NOMO-1 treated with dmso at 0.1 percent for 144 hours (cell line): ENCODE data around the gene PSMD3.
"Not testable (repeated sequence)": the region's sequence is repeated elsewhere in the genome, so short reads cannot be mapped to it uniquely, and the experiment has no call there.

Experiments
- DNase-seq: peaks from one replicate; lab custom pipeline; 2025; ENCODE audit not compliant: unreplicated experiment; lab: John Stamatoyannopoulos, UW

The PSMD3 gene

DNA sequence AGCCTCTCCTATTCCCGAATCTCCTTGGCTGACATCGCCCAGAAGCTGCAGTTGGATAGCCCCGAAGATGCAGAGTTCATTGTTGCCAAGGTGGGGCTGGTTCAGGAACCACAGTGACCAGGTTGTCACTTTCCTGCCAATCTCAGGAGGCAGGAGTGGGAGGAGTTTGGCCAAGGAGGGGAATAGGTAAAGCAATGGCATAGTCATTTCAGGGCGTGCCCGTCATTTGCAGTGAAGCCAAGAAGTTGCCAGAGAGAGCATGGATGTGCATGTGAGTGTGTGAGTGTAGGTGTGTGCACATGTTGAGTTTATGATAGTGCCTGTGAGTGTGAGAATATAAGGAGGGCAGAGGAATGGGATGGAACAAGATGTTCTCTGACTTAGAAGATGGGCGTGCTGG is 14.8 kb downstream of the PSMD3 start:
- DNase-seq: no peak

DNA sequence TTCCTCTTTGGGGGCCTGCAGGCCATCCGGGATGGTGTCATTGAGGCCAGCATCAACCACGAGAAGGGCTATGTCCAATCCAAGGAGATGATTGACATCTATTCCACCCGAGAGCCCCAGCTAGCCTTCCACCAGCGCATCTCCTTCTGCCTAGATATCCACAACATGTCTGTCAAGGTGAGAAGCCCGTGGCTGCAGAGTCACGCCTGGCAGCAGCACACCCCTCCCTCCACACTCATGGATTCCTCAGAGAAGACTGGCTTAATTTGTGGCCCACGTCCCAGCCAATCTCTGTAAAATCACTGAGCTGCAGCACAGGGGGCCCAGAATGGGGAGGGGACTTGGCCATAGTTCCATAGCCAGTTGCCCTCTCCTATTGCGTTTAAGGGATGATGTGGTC is 15.6 kb downstream of the PSMD3 start:
- no peak for DNase-seq

DNA sequence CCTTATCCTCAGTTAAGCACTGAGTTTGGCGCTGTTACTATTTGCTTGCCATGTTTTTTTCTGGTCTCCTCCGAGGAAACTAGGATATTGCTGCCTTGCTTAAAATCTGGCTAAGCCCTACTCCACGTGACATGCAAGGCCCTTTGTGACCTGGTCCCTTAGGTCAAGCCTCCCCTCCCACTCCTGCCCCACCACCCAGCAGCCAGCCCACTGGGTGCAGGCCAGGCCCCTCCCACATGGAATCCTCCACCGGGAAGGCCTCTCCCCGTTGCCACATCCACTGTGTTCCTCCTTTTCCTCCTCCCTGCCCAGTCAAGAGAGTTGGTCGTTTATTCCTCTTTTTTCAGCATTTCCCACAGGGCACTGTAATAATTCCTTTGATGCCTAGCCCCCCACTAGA is 16.2 kb downstream of the PSMD3 start:
- DNase-seq: no peak

DNA sequence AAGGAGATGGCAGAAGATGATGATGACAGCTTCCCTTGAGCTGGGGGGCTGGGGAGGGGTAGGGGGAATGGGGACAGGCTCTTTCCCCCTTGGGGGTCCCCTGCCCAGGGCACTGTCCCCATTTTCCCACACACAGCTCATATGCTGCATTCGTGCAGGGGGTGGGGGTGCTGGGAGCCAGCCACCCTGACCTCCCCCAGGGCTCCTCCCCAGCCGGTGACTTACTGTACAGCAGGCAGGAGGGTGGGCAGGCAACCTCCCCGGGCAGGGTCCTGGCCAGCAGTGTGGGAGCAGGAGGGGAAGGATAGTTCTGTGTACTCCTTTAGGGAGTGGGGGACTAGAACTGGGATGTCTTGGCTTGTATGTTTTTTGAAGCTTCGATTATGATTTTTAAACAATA is 16.9 kb downstream of the PSMD3 start:
- DNase-seq: no peak

DNA sequence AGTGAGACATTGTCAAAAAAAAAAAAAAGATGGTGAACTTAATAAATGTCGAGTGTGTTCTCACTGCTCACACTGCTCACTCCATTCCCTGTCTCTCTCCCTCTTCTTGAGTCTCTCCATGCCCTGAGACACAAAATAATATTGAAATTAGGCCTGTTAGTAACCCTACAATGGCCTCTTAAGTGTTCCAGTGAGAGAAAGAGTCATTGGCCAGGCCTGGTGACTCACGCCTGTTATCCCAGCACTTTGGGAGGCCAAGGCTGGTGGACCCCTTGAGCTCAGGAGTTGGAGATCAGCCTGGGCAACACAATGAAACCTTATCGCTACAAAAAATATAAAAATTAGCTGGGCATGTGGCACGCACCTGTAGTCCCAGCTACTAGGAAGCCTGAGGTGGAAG is 18.5 kb downstream of the PSMD3 start:
- DNase-seq: no peak

DNA sequence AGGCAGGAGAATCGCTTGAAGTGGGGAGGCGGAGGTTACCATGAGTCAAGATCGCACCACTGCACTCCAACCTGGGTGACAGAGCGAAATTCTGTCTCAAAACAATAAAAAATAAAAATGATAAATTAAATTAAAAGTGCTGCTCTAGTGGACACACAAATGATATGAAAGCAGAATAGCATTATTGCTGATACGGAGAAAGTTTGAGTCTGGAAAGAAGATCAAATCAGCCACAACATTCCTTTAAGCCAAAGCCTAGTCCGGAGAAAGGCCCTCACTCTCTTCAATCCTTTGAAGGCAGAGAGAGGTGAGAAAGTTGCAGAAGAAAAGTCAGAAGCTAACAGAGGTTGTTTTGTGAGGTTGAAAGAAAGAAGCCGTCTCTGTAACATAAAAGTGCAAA is 19.6 kb downstream of the PSMD3 start:
- no peak for DNase-seq

DNA sequence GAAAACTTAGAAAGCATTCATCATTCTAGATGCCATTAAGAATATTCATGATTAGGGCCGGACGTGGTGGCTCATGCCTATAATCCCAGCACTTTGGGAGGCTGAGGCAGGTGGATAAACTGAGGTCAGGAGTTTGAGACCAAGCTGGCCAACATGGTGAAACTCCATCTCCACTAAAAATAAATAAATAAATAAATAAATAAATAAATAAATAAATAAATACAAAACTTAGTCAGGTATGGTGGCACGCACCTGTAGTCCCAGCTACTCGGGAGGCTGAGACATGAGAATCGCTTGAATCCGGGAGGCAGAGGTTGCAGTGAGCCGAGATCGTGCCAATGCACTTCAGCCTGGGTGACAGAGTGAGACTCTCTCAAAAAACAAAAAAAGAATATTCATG is 20.7 kb downstream of the PSMD3 start:
- DNase-seq: not testable (repeated sequence)

DNA sequence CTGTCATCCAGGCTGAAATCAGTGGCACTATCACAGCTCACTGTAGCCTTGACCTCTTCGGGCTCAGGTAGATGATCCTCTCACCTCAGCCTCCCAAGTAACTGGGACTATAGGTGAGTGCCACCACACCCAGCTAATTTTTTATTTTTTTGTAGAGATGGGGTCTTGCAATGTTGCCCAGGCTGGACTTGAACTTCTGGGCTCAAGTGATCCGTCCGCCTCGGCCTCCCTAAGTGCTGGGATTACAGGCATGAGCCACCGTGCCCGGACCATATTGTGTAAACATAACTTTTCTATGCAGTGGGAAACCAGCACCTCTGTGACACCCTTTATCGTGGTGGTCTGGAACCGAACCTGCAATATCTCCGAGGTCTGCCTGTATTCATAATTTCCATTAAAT is 23.5 kb downstream of the PSMD3 start:
- DNase-seq: no peak

DNA sequence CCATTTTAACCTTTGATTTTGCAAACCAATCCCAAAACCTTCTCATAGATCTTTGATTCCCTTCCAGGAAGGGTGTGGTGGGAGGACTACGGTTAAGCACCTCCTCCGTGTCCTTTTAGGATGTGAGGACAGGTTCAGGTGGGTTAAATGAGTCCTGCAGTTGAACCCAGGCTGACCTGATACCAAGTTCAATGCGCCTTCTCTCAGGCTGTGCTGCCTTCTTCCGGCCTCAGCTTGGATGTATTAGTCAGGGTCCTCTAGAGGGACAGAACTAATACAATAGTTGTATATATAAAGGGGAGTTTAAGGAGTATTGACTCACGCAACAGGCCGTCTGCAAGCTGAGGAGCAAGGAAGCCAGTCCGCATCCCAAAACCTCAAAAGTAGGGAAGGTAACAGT is 24.1 kb downstream of the PSMD3 start:
- DNase-seq: no peak

DNA sequence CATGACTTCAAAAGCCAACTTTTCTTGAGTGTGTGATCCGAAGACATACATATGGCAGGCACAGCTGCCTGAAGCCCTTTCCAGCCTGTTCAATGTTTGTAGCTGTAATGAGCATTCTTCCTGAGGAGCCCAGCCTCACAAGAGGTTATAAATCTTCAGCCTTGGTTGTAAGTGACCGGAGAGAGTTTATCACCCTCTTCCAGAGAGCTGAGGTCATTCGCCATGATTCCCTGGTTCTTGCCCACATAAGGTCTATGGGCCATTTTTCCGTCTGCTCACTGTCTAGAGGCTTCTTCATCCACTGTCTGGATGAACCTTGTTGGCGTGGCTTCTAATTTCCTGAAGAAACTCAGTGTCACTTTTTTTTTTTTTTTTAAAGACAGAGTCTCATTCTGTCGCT is 24.9 kb downstream of the PSMD3 start:
- DNase-seq: no peak

DNA sequence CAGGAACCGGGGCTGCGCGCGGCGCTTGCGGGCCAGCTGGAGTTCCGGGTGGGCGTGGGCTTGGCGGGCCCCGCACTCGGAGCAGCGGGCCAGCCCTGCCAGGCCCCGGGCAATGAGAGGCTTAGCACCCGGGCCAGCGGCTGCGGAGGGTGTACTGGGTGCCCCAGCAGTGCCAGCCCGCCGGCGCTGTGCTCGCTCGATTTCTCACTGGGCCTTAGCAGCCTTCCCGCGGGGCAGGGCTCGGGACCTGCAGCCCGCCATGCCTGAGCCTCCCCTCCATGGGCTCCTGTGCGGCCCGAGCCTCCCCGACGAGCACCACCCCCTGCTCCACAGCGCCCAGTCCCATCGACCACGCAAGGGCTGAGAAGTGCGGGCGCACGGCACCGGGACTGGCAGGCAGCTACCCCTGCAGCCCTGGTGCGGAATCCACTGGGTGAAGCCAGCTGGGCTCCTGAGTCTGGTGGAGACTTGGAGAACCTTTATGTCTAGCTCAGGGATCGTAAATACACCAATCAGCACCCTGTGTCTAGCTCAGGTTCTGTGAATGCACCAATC is 30.4 kb downstream of the PSMD3 start:
- DNase-seq: not testable (repeated sequence)

DNA sequence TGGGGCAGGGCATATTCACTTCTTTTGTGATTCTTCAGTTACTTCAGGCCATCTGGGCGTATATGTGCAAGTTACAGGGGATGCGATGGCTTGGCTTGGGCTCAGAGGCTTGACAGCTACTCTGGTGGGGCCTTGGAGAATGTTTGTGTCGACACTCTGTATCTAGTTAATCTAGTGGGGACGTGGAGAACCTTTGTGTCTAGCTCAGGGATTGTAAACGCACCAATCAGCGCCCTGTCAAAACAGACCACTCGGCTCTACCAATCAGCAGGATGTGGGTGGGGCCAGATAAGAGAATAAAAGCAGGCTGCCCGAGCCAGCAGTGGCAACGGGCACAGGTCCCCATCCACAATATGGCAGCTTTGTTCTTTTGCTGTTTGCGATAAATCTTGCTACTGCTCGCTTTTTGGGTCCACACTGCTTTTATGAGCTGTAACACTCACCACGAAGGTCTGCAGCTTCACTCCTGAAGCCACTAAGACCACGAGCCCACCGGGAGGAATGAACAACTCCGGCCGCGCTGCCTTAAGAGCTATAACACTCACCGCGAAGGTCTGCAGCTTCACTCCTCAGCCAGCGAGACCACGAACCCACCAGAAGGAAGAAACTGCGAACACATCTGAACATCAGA is 31.5 kb downstream of the PSMD3 start:
- not testable (repeated sequence) for DNase-seq

DNA sequence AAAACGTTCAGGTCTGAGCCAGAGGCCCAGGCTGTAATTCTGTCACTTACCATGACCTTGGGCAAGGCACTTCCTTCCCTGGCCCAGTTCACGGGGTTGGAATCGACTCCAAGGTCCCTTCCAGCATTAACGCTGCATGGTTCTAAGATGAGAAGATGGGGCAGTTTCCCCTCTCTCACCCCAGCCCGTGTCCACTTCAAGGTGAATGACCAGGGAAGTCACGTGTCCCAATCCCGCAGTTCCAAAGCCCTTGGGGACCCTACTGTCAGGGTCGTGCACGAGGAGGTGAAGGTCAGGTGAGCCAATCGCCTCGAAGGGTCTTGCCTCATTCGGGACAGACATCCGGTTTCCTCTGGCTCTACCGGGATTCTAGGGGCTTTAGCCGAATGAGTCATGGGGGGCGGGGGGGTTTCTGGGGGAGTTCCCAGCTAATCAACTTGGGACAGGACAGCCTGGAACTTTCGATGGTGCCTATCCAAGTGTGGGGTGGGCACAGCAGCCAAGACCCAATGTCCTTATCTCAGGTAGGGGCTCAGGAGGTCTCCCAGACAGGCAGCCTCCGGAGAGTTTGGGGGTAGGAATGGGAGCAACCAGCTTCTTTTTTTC is 33.9 kb downstream of the PSMD3 start:
- DNase-seq: no peak

DNA sequence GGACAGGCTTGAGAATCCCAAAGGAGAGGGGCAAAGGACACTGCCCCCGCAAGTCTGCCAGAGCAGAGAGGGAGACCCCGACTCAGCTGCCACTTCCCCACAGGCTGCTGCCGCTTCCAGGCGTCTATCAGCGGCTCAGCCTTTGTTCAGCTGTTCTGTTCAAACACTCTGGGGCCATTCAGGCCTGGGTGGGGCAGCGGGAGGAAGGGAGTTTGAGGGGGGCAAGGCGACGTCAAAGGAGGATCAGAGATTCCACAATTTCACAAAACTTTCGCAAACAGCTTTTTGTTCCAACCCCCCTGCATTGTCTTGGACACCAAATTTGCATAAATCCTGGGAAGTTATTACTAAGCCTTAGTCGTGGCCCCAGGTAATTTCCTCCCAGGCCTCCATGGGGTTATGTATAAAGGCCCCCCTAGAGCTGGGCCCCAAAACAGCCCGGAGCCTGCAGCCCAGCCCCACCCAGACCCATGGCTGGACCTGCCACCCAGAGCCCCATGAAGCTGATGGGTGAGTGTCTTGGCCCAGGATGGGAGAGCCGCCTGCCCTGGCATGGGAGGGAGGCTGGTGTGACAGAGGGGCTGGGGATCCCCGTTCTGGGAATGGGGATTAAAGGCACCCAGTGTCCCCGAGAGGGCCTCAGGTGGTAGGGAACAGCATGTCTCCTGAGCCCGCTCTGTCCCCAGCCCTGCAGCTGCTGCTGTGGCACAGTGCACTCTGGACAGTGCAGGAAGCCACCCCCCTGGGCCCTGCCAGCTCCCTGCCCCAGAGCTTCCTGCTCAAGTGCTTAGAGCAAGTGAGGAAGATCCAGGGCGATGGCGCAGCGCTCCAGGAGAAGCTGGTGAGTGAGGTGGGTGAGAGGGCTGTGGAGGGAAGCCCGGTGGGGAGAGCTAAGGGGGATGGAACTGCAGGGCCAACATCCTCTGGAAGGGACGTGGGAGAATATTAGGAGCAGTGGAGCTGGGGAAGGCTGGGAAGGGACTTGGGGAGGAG is 34.7 kb downstream of the PSMD3 start, which contains the start of gene CSF3:
Gene CSF3 (plus strand): TSS at position 436 of the 993 bp plus-strand sequence. CDS start 35 bp downstream, at position 471.
- DNase-seq: no peak

DNA sequence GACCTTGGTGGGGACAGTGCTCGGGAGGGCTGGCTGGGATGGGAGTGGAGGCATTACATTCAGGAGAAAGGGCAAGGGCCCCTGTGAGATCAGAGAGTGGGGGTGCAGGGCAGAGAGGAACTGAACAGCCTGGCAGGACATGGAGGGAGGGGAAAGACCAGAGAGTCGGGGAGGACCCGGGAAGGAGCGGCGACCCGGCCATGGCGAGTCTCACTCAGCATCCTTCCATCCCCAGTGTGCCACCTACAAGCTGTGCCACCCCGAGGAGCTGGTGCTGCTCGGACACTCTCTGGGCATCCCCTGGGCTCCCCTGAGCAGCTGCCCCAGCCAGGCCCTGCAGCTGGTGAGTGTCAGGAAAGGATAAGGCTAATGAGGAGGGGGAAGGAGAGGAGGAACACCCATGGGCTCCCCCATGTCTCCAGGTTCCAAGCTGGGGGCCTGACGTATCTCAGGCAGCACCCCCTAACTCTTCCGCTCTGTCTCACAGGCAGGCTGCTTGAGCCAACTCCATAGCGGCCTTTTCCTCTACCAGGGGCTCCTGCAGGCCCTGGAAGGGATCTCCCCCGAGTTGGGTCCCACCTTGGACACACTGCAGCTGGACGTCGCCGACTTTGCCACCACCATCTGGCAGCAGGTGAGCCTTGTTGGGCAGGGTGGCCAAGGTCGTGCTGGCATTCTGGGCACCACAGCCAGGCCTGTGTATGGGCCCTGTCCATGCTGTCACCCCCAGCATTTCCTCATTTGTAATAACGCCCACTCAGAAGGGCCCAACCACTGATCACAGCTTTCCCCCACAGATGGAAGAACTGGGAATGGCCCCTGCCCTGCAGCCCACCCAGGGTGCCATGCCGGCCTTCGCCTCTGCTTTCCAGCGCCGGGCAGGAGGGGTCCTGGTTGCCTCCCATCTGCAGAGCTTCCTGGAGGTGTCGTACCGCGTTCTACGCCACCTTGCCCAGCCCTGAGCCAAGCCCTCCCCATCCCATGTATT is 35.7 kb downstream of the PSMD3 start:
- DNase-seq: no peak

DNA sequence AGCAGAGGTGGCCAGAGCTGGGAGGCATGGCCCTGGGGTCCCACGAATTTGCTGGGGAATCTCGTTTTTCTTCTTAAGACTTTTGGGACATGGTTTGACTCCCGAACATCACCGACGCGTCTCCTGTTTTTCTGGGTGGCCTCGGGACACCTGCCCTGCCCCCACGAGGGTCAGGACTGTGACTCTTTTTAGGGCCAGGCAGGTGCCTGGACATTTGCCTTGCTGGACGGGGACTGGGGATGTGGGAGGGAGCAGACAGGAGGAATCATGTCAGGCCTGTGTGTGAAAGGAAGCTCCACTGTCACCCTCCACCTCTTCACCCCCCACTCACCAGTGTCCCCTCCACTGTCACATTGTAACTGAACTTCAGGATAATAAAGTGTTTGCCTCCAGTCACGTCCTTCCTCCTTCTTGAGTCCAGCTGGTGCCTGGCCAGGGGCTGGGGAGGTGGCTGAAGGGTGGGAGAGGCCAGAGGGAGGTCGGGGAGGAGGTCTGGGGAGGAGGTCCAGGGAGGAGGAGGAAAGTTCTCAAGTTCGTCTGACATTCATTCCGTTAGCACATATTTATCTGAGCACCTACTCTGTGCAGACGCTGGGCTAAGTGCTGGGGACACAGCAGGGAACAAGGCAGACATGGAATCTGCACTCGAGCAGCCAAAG is 36.9 kb downstream of the PSMD3 start:
- DNase-seq: no peak

DNA sequence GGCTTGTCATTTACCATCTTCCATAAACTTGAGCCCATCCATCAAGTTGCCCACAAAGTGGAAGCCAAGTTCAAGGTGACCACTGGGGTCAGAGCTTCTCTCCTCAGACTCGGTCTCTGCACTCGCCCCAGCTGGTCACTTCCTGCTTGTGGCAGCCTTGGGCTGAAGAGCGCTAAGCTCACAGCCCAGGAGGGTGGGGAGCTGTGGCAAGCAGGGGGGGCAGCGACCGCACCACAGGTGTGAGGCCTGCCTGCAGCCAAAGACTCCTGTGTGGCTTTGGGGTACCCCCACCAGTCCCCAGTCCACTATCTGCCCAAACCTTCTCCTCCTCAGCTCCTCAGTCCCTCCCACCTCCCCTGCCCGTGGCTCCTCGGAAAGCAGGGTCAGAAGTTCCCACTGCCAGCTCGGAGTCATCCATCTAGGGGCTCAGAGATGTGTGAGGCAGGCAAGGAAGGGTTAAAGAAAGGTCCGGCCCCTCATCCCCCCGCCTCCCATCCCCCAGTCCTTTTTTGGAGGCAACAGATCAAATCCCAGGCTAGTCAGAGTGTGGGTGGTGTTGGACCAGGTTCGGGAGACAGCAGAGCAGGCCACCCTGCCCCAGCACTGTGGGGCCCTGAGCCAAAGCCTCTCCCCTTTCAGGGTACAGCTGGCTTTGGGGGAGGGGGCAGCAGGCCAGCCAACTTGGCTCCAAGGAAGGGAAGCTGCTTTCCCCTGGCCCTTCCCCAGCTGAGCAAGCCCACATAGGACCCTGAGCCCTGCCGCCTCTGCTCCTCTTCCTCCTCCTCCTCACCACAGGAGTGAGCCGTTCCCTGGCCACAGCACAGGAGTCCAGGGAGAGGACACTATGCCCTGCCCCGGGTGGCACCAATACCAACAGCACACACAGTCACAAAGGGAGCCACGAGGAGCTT is 37.9 kb downstream of the PSMD3 start:
- DNase-seq: no peak

DNA sequence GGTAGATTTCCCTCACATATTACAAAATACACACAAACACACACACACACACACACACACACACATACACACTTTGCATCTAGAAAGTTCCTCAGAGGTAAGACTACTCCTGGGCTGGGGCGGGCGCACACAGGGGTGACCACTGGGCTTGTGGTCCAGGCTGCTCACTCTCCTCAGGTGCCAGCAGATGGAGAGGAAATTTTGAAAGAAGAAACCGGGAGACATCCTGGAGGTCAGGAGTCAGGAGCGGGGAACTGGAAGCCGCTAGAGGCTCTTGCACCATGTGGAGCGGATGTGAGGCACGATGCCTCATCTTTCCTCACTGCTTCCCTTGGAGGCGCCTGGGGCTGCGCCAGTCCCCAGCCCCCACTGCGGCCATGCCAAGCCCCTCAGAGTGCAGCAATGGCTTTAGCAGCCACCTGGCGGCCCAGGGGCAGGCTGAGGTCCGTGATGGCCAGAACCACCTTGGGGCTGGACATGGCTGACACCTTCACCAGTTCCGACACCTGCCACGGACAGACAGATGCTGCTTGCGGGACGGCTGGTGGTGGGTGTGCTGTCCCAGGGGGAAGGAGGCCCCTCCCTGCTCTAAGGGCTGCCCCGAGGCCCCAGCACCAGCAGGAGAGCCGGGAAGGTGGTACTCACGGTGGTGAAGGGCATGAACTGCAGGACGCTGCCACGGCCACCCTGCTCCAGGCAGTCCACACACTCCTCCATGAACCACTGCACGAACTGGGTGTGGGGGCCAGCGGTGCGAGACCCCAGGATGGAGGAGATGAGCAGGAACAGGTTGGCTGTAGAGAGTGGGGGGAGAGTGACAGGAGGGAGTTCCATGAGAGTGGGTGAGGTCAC is 38.8 kb downstream of the PSMD3 start:
- no peak for DNase-seq
